Measurements from ENCODE around the gene KEL.

Gene KEL

DNA sequence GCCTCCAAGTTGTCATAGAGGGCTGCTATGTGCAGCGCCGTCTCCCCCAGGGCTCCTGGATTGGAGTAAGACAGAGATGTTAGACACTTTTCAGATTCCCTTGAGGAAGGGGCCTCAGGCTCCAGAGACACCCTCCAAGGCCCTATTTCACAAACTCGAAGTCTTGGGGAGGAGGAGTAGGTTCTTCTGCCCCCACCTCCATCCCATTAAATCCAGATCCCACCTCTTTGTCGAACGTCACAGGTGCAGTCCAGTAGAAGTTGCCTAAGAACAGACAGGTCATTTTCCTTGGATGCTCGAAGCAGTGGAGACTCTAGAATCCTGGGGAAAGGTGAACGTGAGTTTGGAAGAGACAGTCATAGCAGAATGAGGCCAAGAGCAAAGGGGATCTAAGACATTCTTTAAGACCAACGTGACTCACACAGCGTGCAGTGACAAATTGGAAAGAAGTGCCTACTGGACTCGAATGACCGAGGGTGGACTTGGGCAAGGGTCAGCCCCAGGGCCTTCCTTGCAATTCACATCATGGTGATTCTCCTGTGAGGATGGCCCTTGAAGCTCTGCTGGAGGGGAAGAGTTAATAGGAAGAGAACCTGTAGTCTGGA is 31.9 kb downstream of the KEL start:
- no peak for DNase-seq

DNA sequence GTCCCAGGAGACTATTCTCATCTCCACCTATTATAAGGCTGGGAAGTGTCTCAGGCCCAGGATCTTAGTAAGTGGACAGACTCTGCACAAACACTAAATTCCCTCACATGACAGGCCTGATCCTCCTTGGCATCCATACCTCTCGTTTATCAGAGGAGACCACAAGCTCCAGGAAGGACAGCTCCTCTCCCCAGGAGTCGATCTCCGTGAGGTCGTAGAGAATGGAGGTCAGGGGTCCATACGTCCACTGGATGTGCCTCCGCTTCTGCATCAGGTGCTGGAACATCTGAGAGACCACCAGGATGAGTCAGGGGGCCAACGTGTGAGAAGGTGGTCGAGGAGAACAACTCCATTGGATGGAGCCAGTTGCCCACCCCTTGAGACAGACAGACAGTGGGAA is 34.2 kb downstream of the KEL start:
- no peak for DNase-seq

DNA sequence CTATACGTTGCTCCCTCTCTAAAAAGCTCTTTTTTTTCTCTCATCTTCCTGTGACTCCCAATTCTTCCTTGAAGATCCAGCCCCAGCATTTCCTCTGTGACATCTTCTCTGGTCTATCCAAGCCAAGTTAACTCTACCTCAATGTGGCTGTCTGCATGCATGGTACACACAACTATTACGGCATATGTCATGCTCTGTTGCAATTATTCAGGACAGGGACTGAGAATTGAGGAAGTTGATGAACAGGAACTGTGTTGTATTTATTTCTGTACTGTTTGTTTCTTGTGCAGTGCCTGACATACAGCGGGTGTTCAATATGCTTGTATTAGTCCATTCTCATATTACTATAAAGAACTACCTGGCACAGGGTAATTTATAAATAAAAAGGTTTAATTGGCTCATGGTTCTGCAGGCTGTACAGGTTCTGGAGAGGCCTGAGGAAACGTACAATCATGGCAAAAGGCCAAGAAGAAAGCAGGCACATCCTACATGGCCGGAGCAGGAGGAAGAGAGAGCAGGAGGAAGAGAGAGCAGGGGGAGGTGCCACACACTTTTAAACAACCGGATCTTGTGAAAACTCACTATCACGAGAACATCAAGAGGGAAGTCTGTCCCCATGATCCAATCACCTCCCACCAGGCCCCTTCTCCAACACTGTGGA is 34.9 kb downstream of the KEL start:
- no peak for DNase-seq

DNA sequence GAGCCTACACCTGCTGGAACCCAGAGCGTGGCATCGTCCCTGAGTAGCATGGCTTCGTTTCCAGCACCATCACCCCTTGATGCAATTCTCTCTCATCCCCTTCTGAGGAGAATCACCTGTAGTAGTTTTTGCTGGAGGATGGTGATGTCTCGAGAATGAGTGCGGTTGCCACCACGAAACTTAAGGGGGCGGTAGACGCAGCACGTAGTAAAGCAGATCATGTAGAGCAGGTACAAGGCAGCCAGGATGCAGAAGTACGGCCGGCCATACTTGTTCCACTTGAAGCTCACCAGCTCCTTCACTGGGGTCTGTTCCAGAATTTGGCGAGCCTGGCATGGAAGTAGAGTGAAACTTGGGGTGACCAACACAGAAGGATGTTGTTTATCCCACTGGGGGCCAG is 36.8 kb downstream of the KEL start:
- no peak for DNase-seq

DNA sequence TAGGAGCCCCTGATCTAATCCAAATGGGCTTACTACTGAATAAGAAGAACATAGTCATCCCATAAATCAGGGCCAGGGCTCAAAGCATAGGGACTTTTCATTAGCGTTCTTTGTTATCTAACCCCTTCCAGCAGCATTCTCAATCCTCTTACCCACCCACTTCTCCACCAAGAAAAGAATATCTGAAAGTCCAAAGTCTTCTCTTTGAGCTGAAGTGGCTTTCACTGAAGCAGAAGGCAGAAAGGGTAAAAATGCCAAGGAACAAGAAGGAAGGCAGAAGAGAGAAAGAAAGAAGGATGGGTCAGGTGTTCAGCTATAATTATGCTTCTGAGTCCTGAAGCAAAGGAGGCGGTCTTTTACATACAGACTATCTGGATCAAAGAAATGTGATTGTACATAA is 38.8 kb downstream of the KEL start:
- no peak for DNase-seq

DNA sequence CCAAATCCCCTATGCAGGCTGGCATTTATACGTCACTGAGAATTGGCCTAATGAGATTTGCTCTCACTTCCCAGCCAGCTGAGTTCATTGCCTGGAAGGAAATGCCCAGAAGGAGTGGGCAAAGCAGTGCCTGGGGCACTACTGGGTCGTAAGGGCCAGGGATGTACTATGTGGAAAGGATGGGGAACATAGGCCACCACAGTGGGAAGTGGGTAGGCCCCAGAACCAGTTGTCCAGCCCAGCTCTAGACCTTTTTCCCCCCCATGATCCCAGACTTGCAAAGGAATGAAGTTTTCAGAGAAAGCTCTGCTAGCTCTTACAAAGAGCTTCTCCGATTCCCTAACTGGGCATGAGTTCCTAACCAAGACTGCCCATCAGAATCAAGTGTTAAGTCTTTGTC is 42.5 kb downstream of the KEL start:
- no peak for DNase-seq

DNA sequence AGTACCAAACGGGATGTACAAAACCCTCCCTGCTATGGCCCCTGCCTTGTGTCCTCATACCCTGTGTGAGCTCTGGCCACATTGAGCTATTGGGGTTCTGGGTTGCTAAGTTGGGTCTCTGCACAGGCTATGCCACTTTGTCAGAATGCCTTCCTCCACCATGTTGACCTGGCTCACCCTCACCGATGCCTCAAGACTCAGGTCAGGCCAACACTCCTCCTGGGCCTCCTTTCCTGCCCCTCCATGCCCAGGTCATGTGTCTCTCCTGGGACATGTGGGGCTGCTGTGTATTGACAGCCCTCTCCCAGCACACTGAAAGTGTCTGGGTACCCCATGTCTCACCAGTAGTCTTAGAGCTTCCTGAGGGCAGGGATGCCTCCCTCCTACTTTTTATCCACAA is 43.3 kb downstream of the KEL start:
- no peak for DNase-seq

DNA sequence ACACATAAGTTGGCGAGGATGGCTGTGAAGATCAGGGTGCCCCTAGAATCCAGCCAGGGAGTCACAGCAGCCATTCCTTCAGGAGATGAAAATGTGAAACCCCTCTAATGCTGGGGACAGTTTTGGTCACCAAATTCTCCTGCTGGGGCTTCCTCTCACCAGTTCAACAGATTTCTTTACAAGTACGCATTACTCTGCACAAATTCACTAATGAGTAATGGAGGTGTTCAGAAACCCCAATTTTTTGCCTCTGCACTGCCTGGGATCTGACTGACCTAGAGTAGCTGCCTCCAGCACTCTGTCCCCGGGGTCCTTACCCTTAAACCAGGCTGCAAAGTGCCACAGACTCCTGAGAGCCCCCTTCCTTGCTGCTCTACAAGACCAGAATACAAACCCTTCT is 44.7 kb downstream of the KEL start:
- no peak for DNase-seq

DNA sequence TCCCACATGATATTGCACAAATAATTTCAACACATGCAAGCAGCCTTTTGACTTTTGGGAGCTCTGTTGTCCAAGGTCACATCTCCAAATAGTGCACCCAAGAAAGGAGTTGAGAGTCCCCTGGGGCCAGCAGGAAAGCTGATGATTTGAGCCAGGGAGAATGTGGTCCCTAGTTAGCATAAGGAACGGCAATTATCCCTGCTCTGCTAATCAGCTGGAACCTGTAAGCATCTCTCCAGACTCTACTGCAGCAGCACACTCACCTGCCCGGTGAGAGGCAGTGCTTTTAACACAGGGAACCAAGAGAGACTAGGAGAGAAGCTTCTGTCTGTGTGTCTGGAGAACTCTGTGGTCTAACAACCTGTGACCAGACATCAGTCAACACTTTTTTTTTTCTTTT is 45.7 kb downstream of the KEL start:
- DNase-seq = no peak

DNA sequence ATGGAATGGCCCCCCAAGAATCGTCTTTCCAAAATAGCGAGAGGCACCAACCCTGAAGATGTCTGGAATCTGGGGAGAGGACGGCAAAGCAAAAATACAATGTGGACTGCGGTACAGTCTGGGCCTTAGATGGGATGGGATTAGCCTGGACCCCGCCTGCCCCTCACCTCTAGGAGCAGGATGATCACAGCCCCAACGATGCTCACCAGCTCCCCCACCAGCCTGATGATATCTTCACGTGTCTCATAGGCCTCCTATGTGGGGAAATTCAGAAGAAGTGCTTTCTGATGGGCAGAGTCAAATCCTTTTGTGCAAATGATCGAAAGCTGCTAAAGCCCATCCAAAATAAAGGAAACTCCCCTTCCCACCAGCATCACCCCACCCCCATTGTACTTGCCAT is 46.8 kb downstream of the KEL start:
- no peak for DNase-seq

DNA sequence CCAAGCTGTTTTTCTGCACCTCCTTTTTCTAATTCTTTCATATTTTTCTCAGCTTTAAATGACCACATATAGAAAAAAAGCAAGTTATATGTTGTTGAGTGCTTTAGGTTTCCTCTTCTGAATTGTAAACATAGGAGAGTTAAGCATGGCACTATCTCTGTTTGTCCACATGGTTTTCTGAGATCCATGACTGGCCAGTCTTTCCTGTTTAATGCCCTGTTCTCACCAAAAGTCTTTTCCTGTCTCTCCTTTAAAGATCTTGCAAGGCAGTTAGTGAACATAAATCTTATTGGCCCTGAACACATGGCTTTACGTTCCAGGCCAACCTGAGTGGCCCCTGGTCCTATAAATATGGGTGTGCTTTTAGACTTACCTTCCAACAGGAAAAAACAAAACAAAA is 48.0 kb downstream of the KEL start:
- no peak for DNase-seq

DNA sequence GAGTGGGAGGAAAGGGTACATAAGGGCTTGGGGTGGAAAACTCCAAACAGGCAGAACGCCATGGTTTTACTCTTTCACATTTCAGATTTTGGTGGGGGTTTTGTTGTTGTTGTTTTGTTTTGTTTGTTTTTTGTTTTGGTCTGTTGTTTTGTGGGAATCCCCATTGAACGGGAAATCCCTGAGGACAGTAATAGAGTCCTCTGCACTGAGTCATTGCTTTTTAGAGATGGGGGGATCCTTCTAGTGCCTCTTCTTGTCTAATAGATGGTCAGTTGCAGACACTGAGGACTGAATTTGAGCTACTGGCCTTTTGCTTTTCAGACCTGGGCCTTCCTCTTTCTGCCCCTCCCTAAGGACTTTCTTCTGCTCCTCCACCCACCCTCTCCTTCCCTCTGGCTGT is 48.6 kb downstream of the KEL start:
- DNase-seq = no peak

DNA sequence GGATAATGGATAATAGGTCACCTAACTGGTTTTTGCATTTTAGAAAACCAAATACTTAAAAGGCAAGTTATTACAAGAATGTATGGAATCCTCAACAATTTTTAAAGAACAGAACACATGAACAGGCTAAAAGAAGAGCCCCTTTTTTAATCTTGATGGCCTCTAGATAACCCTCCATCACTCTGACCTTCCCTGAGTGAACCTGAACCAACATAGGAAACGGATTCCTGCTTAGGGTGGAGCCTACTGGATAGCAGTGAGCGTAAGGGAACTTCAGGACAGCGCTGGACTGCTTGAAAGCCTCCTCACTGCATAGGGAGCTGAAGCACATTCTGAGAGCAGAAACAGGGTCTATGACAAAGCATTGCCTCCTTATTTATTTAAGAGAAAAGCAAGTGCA is 49.1 kb downstream of the KEL start:
- DNase-seq = no peak

DNA sequence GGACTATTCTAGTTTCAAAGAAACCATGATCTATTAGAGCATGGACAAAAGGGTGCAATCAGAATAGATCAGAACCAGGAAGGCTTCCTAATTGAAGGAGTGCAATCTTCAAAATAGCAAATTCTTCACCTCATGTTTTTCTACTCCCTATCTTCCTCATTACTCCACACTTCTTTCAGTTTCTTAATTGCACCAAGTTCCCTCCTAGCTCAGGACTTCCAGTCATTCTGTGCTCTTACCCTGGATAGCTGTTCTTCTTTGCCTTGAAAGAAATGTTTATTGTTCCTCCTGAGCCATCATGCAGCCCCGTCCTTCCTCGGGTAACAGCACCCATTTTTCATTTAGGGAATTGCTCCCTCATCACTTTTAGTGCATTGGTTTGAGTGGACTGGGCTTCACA is 51.7 kb downstream of the KEL start:
- DNase-seq = no peak

DNA sequence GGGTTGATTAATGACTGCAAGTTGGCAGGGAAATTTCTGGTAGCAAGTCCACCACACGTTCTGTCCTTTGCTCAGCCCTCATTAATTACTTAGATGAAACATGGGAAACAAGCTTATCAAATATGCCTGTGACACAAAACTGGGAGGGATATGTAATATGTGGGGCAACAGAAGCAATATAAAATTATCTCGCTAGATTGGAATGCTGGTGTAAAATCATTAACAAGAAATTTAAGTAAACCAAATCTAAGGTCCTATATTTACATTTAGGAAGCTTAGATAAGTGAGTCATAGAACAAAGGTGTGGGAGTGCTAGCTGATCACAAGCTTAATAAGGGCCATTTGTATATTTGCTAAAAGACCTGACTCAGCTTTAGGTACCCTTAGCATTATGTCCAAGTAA is 52.1 kb downstream of the KEL start:
- DNase-seq = no peak

DNA sequence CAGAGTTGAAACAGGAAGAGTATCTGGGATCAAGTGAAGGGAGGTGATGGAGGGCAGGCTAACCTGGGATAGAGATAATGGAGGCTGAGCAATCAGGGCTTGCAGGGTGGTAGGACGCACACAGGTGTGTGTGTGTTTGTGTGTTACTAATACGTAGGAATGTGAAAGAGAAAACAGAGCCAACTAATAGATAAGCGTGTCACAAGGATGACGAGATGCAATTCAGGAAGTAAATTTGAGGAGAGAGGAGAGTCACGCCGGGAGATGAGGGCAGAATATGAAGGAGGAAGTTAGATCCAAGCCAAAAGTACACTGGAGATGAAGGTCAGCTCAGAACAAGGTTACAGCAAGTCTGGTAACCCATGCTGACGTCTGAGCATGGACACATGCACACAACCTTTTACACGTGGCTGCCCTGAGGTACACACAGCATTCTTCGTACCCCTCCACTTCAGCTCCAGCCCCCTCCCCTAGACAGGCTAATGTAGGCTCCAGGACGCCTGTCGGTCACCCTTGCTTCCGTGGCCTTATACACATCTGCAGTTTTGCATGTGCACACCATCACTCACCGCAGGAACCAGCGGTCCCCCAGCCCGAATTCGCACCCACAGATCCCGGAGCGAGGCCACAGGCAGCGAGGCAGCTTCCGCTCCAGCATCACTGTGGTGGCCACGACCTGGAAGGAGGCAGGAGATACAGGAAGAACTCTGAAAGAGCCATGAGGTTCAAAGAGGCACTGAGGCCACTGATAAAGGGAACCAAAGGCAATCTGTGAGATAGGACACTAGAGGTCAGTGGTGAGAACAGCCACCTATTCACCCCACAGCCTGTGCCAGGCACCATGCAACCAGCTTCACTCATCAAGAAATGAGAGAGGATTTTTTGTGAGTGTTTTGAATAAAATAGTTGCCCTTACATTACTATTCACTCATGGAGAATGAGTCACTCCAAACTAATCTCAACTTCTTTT is 53.0 kb downstream of the KEL start:
- DNase-seq = peak in 3 of 51 donors; percentile 5 to 32 (median 9)

DNA sequence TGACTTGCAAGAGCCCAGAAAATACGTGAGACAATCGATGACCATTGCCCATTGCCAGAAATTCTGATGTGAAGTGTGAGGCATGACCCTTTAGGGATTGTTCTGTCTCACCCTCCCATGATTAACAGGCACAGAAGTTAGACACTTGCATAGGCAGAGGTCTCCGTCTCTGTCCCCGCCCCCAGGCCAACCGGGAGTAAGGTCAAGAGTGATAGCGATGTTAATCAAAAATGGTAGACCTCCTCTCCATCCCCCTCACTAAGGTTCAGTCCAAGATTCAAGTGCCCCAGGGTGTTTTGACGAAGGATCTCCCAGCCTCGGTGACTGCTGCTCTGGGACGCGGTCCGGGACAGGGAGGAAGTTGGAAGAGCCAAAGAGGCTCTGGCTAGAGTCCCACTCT is 53.9 kb downstream of the KEL start:
- no peak for DNase-seq

DNA sequence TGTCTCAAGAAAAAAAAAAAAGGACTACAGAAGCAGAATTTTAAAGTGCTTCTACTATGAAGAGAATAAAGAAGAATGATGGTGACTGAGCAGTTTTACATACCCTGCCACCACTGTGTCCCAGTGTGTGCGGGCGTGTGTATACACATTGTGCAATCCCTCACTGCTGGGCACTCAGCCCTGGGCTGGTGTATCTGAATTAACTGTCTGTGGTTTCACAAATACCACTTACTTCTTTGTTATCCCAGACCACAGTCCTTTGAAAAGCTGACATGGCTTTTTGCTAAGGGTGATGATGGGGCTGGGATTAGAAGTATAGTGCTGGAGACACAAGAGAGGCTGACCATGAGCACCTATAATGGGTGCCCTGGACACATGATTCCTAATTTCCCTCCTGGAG is 55.5 kb downstream of the KEL start:
- no peak for DNase-seq

DNA sequence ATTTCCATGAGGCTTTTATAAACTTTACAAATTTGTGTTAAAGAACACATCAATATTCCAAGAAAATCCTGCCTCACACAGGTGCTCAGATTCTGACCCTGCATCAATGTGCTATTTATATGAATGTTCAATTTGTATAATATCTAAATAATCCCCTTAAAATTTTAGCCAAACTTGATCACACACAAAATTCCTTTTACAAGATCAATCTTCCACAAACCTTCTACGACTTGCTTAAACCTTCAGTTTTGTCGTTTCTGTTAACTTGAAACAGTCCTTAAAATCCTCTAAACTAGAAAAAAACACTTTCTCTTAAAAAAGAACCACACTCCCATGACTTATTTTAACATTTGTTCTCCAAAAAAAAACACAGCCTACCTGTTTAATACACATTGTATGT is 56.4 kb downstream of the KEL start:
- DNase-seq = no peak

DNA sequence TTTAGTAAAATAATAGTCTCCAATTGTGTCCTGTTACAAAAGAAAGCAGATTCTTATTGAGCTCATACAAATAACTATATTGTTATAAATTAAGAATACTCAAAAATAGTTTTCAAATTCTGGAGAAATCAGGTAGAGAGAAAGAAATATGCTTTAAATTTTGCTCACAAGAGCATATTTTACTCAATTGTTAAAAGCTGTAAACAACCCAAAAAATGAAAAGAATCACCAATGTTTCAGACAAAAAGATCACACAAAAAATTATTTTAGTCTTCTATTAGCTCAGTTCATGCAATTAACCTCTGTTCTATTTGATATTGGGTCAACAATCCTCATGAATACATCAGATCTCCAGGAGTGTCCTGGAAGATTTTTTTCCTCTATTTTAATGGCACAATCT is 58.0 kb downstream of the KEL start:
- DNase-seq = no peak

DNA sequence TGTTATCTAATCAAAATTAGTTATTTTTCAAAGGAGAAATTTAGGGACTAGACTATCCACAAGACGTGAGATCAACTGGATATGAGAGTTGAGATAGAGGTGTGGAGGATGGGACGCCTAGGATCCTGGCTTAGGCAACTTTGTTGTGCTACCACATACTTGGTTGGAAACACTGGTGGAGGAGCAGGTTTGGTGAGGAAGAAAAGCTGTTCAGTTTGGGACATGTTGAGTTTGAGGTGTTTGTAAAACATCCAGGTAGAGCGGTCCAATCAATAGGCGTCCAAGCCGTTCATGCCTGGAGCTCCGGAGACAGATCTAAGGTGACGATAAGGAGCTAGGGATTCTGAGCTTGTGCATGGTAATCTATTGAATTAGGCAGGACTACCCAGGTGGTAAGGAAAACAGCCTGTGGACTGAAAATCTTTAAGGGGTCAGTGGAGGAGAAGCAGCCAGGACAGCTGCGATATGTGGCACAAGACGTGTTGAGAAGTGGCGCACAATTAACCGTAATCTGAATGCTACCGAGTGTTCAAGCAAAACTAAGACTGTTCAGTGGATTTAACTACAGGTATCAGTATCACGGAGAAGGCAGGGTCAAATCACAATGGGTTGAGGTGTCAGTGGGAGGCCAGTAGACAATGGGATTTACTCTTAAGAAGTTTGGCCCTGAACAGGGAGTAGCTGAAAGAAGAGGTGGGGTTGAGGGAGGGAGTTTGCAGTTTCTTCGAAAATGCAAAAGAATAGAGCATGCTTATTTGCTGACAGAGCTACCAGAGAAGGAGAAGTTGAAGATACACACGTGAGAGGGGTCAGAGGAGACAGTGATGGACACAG is 60.5 kb downstream of the KEL start:
- no peak for DNase-seq

DNA sequence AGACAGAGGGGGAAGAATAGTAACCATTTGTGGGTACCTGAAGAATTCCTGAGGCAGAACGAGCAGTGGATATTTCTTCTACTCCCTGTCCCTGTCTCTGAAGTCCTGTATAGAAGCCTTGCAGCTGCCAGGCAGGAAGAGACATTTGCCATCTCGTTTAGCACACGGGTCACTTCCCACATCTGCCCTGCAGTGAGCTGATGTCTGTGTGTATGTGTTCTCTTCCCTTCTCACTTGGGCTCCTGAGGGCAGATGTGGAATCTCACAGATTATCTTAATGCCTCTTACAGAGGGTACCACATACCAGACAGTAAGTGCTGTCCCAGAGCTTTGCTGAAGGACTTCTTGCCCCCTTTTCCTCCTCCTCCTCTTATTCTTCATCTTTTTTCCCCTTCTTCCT is 62.5 kb downstream of the KEL start:
- no peak for DNase-seq
